ENCODE results near the gene YWHAB.
"Not testable (repeated sequence)": the region's sequence is repeated elsewhere in the genome, so short reads cannot be mapped to it uniquely, and the experiment has no call there.

GRCh38 chr20:44882360-44882759, 3.1 kb upstream of the YWHAB start:
- TF ChIP-seq CTCF (IDR thresholded peaks at IDR 0.05; ENCODE audit: low read length); EZH2 (IDR thresholded peaks at IDR 0.05; ENCODE audit: borderline replicate concordance, low read length): not testable (repeated sequence)

All from OCI-LY1 (cell line).